Transverse colon (tissue), 4 donors: ENCODE results near the gene HPCAL1. TPM values are rescaled to one million over a fixed set of nuclear protein-coding genes. Genes with fewer than 3 reads are reported as not detected.

Source experiments
- DNase-seq: peaks from one replicate; pipeline ENCODE4 v3.0.0-alpha.2; 2019
- H3K27ac ChIP-seq, 4 donors: fragments of 200-600 bp; sonication (generic); 2 replicates each; pipeline ENCODE4 v1.5.1; 2016 to 2018; ENCODE audit warnings: inconsistent platforms in 4 of 4
- H3K27me3 ChIP-seq: fragments of 200-600 bp; sonication (generic); 2 replicates; pipeline ENCODE4 v1.5.1; 2017; ENCODE audit warnings: inconsistent platforms
- H3K36me3 ChIP-seq, 4 donors: fragments of 200-600 bp; sonication (generic); 2 replicates each; pipeline ENCODE4 v1.5.1; 2017 to 2019; ENCODE audit warnings: inconsistent platforms in 4 of 4
- H3K4me1 ChIP-seq, 4 donors: fragments of 200-600 bp; sonication (generic); 2 replicates each; pipeline ENCODE4 v1.5.1; 2017 to 2020; ENCODE audit warnings: inconsistent platforms in 4 of 4
- H3K4me3 ChIP-seq, 4 donors: fragments of 200-600 bp; sonication (generic); 1 replicate in 1 of 4; 2 replicates in 3 of 4; pipeline versions ENCODE4 v1.5.1 to v1.6.1; 2017 to 2019; ENCODE audit warnings: inconsistent platforms in 4 of 4
- H3K9me3 ChIP-seq, 2 donors: fragments of 200-600 bp; sonication (generic); 2 replicates each; pipeline ENCODE4 v1.5.1; 2017 to 2019; ENCODE audit warnings: inconsistent platforms in 2 of 2
- EP300 ChIP-seq: sonication (generic); formaldehyde crosslinking; IDR thresholded peaks from one replicate; pipeline ENCODE4 v1.6.1; 2017; ENCODE audit warnings: antibody characterized with exemption, low read depth
- POLR2A ChIP-seq: fragments of 450-650 bp; IDR thresholded peaks from one replicate; pipeline ENCODE4 v1.6.1; 2016; ENCODE audit warnings: antibody characterized with exemption, mild to moderate bottlenecking, moderate library complexity
- POLR2AphosphoS5 ChIP-seq, 3 donors: sonication (generic); formaldehyde crosslinking; IDR thresholded peaks; one replicate each; pipeline ENCODE4 v1.6.1; 2016; ENCODE audit warnings: antibody characterized with exemption in 3 of 3
- WGBS, 2 donors: methylation state at CpG; one replicate each; pipeline ENCODE4 v1.1.5; 2018; ENCODE audit warnings: low coverage in 1 of 2; 5-methylcytosine and 5-hydroxymethylcytosine counted together
- in situ Hi-C, 4 donors: fragments of 200-750 bp; cut with MboI; loops; one replicate each; pipeline versions ENCODE4 v1.15.0 to v1.15.1; 2017; ENCODE audit warnings: low sequenced_read_pairs in 3 of 4, low pct_ligation_motif_present in 1 of 4, low pct_unique_long_range_greater_than_20kb in 1 of 4
- intact Hi-C: fragments of 100-400 bp; cut with DNase I; formaldehyde crosslinking; loops from one replicate; pipeline ENCODE4 v1.15.1; 2023; ENCODE audit warnings: low total_unique reads
- total RNA-seq, 4 donors: library from RNA; depleted of rRNA; stranded (reverse); fragments of >200 nt; gene quantifications; one replicate each; pipeline ENCODE4 v1.1.0, GENCODE V29; 2016
- TF ChIP-seq, protein P1 (sequence below), 5 experiments: fragments of 200-600 bp in 3 of 5; fragments of 450-650 bp in 2 of 5; sonication (generic) in 3 of 5; IDR thresholded peaks; 1 replicate in 2 of 5; 2 replicates in 3 of 5; pipeline ENCODE4 v1.5.1; 2016 to 2017; ENCODE audit warnings: antibody characterized with exemption in 5 of 5, inconsistent platforms in 3 of 5, mild to moderate bottlenecking in 2 of 5, moderate library complexity in 1 of 5

Gene HPCAL1
- total RNA-seq, 4 donors from 2014 or later = 88.9 to 221 (median 129) TPM

- H3K36me3 ChIP-seq = no peaks in the 10 kb centered on the region
- 89% methylated on average over 10 of the region's 10 CpGs; no CpG with 5 or more reads in 1 of the 2 donors for WGBS, 2 donors
- H3K27me3 ChIP-seq = no peaks in the 10 kb centered on the region
- intact Hi-C loops (no loop called here), in situ Hi-C loops (no loop called here)
- H3K27ac ChIP-seq = no peak overlapping the region
- no peaks in the 10 kb centered on the region for H3K9me3 ChIP-seq
- peaks cover 0 to 7% (median 5%) of the 10 kb centered on the region in 4 donors for H3K4me1 ChIP-seq
- no peak overlapping the region for H3K4me3 ChIP-seq
- TF ChIP-seq POLR2AphosphoS5 (IDR thresholded peaks at IDR 0.05) = no peak
- no peak for TF ChIP-seq POLR2A
- no peak for TF ChIP-seq EP300
- TF ChIP-seq, protein P1, sequence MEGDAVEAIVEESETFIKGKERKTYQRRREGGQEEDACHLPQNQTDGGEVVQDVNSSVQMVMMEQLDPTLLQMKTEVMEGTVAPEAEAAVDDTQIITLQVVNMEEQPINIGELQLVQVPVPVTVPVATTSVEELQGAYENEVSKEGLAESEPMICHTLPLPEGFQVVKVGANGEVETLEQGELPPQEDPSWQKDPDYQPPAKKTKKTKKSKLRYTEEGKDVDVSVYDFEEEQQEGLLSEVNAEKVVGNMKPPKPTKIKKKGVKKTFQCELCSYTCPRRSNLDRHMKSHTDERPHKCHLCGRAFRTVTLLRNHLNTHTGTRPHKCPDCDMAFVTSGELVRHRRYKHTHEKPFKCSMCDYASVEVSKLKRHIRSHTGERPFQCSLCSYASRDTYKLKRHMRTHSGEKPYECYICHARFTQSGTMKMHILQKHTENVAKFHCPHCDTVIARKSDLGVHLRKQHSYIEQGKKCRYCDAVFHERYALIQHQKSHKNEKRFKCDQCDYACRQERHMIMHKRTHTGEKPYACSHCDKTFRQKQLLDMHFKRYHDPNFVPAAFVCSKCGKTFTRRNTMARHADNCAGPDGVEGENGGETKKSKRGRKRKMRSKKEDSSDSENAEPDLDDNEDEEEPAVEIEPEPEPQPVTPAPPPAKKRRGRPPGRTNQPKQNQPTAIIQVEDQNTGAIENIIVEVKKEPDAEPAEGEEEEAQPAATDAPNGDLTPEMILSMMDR (IDR thresholded peaks at IDR 0.05) = no peak
- no peak for DNase-seq
Observed at GRCh38 chr2:10373931-10374330, 71.2 kb downstream of the HPCAL1 start.

DNA sequence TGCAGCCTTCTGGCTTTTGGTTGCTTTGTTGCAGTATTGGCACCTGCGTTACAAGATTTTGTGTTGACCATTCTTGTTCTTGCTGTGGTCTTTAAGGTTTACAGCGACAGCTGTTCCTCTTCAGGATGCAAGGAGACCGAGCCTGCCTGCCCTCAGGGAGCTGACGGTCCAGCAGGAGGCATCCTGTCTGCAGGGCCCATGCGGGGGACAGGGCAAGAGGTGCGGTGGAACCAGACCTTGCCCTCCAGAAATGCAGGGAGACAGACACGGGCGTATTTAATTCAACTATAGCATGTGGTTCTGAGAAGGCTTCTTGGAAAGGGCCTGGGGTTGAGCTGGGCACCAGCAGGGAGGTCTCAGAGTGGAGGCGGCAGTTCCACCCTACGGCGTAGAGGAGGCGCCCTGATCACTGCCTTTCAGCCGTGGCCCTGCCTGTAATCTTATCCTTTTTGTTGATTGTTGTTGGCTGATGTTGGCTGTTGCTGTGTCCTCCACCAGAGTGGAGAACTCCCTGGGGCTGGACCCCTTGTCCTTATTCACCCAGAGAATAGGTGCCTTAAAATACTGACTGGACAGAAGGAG, 71.7 kb downstream of the HPCAL1 start:
- Histone ChIP-seq H3K36me3 (no peaks in the 10 kb centered on the region), H3K9me3 (no peaks in the 10 kb centered on the region), H3K4me3 (no peak overlapping the region), H3K27me3 (no peaks in the 10 kb centered on the region), H3K4me1 (peaks cover 0 to 7% (median under 1%) of the 10 kb centered on the region in 4 donors), H3K27ac (no peak overlapping the region)
- DNase-seq = no peak
- no peak for TF ChIP-seq POLR2A
- no peak for TF ChIP-seq EP300
- no peak for TF ChIP-seq POLR2AphosphoS5 (IDR thresholded peaks at IDR 0.05)
- TF ChIP-seq, protein P1 (IDR thresholded peaks at IDR 0.05) = no peak
- intact Hi-C loops (no loop called here), in situ Hi-C loops (no loop called here)
- 84 to 100% methylated on average over 3 to 13 of the region's 13 CpGs for WGBS, 2 donors

DNA sequence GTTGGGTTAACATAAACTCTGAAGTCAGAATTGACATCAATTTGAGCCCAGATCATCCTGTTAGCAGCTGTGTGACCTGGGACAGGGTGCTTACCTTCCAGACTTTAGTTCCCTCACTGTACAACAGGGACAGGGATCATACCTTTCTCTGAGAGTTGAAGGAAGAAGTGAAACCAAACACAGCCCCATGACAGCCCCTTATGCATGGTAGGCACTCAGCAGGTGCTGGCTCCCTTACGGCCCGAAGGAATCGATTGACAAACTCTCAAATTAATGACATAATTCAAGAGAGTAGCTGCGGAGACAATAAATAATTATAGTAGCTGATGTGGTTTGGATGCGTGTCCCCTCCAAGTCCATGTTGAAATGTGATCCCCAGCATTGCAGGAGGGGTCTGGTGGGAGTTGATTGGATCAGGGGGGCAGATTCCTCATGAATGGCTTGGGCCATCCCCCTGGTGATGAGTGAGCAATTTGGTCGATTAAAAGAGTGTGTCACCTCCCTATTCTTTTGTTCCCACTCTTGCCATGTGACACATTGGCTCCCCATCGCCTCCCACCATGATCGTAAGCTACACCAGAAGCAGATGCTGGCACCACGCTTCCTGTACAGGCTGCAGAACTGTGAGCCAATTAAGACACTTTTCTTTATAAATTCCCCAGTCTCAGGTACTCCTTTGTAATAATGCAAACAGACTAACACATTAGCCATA, 73.0 kb downstream of the HPCAL1 start:
- WGBS, 2 donors = 61 to 69% methylated on average over 9 of the region's 9 CpGs
- in situ Hi-C loops = no loop called here
- no peaks in the 10 kb centered on the region for H3K27me3 ChIP-seq
- peaks cover 0 to 11% (median 3%) of the 10 kb centered on the region in 4 donors for H3K4me1 ChIP-seq
- no peaks in the 10 kb centered on the region for H3K9me3 ChIP-seq
- intact Hi-C loops = no loop called here
- H3K36me3 ChIP-seq = no peaks in the 10 kb centered on the region
- no peak overlapping the region for H3K27ac ChIP-seq
- no peak for TF ChIP-seq POLR2A
- TF ChIP-seq, protein P1 (IDR thresholded peaks at IDR 0.05) = no peak
- TF ChIP-seq POLR2AphosphoS5 (IDR thresholded peaks at IDR 0.05) = no peak
- TF ChIP-seq EP300 = no peak
- no peak overlapping the region for H3K4me3 ChIP-seq
- DNase-seq = no peak

DNA sequence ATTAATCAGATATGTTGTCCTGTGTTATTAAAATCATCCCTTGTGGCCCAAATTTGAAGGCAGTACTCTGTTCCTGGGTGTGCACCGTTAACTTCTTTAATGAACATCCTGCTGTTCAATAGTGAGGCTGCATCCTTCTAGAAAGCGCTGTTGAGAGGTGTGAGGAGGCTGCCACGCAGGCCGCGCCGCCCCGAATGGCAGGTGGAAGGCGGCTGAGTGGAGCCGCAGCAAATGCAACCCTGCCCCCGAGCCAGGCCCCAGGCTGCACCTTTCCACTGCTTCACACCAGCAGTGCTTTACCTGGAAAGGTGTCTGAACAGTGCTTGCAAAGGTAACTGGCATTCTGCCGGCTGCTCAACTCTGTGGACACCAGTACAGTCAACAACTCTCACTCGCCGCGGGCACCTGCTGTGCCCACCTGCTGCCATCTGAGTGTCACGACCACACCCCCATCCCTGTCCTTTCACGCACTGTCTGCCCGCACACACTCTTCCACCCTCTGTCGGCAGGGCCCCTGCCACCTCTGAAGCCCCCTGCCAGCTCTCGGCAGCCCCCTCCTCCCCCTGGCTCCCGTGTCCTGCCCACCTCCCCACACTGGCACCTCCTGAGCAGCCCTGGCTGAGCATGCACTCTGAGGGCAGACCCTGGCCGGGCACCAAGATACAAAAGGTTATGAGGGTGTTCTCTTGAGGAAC, 74.5 kb downstream of the HPCAL1 start:
- DNase-seq = no peak
- Histone ChIP-seq H3K36me3 (no peaks in the 10 kb centered on the region), H3K27ac (no peak overlapping the region), H3K9me3 (no peaks in the 10 kb centered on the region), H3K4me1 (peaks cover 4 to 26% (median 16%) of the 10 kb centered on the region in 4 donors), H3K27me3 (no peaks in the 10 kb centered on the region), H3K4me3 (no peak overlapping the region)
- in situ Hi-C loops = no loop called here
- no peak for TF ChIP-seq EP300
- TF ChIP-seq POLR2AphosphoS5 (IDR thresholded peaks at IDR 0.05) = no peak
- TF ChIP-seq POLR2A = no peak
- TF ChIP-seq, protein P1 (IDR thresholded peaks at IDR 0.05) = no peak
- intact Hi-C loops = no loop called here
- WGBS, 2 donors = 87 to 90% methylated on average over 2 to 21 of the region's 21 CpGs
